Activated gamma-delta T cell treated with anti-CD3 and anti-CD28 coated beads, Interleukin-2, amount 50 U/mL, for 16 hours (primary cell): Measurements from ENCODE around the gene WSB1.
A peak's percentile ranks its signal among the peaks of the same experiment; 100 is the strongest.
"Not testable (repeated sequence)": the region's sequence is repeated elsewhere in the genome, so short reads cannot be mapped to it uniquely, and the experiment has no call there.

Experiments used
- DNase-seq: peaks from one replicate; pipeline ENCODE4 v3.0.0-alpha.2; 2020; ENCODE audit warnings: low read depth

The WSB1 gene

GRCh38 chr17:27315796-27316465 is 22.0 kb downstream of the WSB1 start:
- no peak for DNase-seq

GRCh38 chr17:27318228-27318627 is 24.3 kb downstream of the WSB1 start:
- no peak for DNase-seq

GRCh38 chr17:27318633-27319032 is 24.7 kb downstream of the WSB1 start:
- no peak for DNase-seq

- no peak for DNase-seq
These were observed 25.8 kb downstream of the WSB1 start for GRCh38 chr17:27319541-27320221.

GRCh38 chr17:27320222-27320560 is 26.3 kb downstream of the WSB1 start:
- no peak for DNase-seq

GRCh38 chr17:27321372-27321771 is 27.5 kb downstream of the WSB1 start:
- no peak for DNase-seq

- DNase-seq = no peak
These were observed 28.1 kb downstream of the WSB1 start for GRCh38 chr17:27322026-27322425.

GRCh38 chr17:27322690-27323508 is 29.0 kb downstream of the WSB1 start:
- DNase-seq = no peak

GRCh38 chr17:27323538-27324215 is 29.8 kb downstream of the WSB1 start:
- no peak for DNase-seq

GRCh38 chr17:27324771-27325339 is 30.9 kb downstream of the WSB1 start:
- DNase-seq = no peak

- DNase-seq = no peak
These were observed 32.1 kb downstream of the WSB1 start for GRCh38 chr17:27326051-27326450.

GRCh38 chr17:27326585-27326984 is 32.7 kb downstream of the WSB1 start:
- DNase-seq = no peak

GRCh38 chr17:27327397-27327796 is 33.5 kb downstream of the WSB1 start:
- DNase-seq = no peak

GRCh38 chr17:27327871-27328270 is 34.0 kb downstream of the WSB1 start:
- DNase-seq = no peak

GRCh38 chr17:27328686-27329085 is 34.8 kb downstream of the WSB1 start:
- not testable (repeated sequence) for DNase-seq

GRCh38 chr17:27329146-27329805 is 35.4 kb downstream of the WSB1 start:
- no peak for DNase-seq

GRCh38 chr17:27332047-27332393 is 38.1 kb downstream of the WSB1 start:
- no peak for DNase-seq

GRCh38 chr17:27332485-27333409 is 38.8 kb downstream of the WSB1 start:
- DNase-seq = peak; percentile 85

- no peak for DNase-seq
These were observed 39.6 kb downstream of the WSB1 start for GRCh38 chr17:27333410-27333980.

GRCh38 chr17:27336184-27336583 is 42.3 kb downstream of the WSB1 start:
- DNase-seq = no peak
